Fibroblast of lung (primary cell): ENCODE measurements around the gene FAHD2A.

ENCODE experiments used
- EZH2 ChIP-seq: IDR thresholded peaks from 2 replicates; pipeline ENCODE4 v1.5.1; 2012; ENCODE audit warnings: low read length, control low read depth, mild to moderate bottlenecking; ENCODE audit errors: missing control alignments
- TF ChIP-seq, protein P1 (sequence below), 2 donors: IDR thresholded peaks in 1 of 2; conservative IDR thresholded peaks in 1 of 2; 1 replicate in 1 of 2; 2 replicates in 1 of 2; pipeline ENCODE4 v1.5.1; 2011 to 2012; ENCODE audit warnings: low read length in 2 of 2, control low read depth in 1 of 2, inconsistent platforms in 1 of 2, low read depth in 1 of 2, mild to moderate bottlenecking in 1 of 2

DNA sequence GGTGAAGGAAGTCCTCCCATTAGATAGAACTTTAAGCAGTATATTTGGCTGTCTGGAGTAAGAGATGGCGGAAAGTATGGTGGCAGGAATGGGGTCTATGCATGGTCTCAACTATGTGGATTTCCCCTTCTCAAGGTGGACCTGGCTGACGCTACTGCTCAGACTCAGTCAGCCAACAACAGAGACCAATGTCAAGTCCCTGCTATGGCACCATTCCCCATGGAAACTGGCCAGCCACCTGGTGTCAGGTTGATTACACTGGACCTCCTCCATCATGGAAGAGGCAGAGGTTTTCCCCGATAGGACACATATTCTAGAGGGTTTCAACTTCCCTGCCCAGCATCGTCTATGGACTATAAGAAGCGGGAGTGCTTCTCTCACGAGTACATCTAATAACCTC, 8.6 kb upstream of the FAHD2A start:
- TF ChIP-seq, protein P1, sequence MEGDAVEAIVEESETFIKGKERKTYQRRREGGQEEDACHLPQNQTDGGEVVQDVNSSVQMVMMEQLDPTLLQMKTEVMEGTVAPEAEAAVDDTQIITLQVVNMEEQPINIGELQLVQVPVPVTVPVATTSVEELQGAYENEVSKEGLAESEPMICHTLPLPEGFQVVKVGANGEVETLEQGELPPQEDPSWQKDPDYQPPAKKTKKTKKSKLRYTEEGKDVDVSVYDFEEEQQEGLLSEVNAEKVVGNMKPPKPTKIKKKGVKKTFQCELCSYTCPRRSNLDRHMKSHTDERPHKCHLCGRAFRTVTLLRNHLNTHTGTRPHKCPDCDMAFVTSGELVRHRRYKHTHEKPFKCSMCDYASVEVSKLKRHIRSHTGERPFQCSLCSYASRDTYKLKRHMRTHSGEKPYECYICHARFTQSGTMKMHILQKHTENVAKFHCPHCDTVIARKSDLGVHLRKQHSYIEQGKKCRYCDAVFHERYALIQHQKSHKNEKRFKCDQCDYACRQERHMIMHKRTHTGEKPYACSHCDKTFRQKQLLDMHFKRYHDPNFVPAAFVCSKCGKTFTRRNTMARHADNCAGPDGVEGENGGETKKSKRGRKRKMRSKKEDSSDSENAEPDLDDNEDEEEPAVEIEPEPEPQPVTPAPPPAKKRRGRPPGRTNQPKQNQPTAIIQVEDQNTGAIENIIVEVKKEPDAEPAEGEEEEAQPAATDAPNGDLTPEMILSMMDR (conservative IDR thresholded peaks at IDR 0.05 in 1 of 2, IDR thresholded peaks at IDR 0.05 in 1 of 2; ENCODE audit: low read depth in 1 of 2, low read length in 2 of 2), result no peak
- no peak for TF ChIP-seq EZH2
